HFF-Myc (cell line): ENCODE results near the gene SLIT3.

Source experiments
- DNase-seq: peaks from one replicate; pipeline ENCODE4 v3.0.0-alpha.2; 2011; ENCODE audit warnings: low read depth; ENCODE audit errors: extremely low read depth
- H3K4me3 ChIP-seq: replicated peaks from 2 replicates; pipeline ENCODE4 v1.5.1; 2011; ENCODE audit warnings: low read depth, mild to moderate bottlenecking, control low read depth, low read length
- TF ChIP-seq, protein P1 (sequence below): IDR thresholded peaks from 2 replicates; pipeline ENCODE4 v1.5.1; 2012; ENCODE audit warnings: mild to moderate bottlenecking, low read depth, low read length, control low read depth; ENCODE audit errors: missing control alignments

SLIT3 gene

DNA sequence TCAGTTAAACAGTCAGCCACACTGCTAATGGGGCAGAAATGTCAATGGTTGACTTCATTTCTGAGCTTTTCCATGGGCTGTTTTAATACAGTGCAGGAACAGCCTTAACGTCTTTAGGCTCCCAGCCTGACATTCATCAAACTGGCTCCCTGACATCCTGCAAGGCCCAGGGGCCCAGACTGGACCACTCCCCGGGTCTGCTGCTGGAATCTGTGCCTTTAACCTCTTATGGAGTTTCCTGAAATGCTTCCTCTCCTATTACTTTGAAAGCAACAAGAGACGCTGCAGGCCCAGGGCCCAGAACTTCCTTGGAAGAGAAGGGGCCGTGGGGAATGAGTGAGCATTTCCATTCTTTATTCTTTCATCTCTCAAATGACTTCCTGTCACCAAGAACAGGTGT, 504.9 kb downstream of the SLIT3 start:
- no peak overlapping the region for H3K4me3 ChIP-seq
- TF ChIP-seq, protein P1, sequence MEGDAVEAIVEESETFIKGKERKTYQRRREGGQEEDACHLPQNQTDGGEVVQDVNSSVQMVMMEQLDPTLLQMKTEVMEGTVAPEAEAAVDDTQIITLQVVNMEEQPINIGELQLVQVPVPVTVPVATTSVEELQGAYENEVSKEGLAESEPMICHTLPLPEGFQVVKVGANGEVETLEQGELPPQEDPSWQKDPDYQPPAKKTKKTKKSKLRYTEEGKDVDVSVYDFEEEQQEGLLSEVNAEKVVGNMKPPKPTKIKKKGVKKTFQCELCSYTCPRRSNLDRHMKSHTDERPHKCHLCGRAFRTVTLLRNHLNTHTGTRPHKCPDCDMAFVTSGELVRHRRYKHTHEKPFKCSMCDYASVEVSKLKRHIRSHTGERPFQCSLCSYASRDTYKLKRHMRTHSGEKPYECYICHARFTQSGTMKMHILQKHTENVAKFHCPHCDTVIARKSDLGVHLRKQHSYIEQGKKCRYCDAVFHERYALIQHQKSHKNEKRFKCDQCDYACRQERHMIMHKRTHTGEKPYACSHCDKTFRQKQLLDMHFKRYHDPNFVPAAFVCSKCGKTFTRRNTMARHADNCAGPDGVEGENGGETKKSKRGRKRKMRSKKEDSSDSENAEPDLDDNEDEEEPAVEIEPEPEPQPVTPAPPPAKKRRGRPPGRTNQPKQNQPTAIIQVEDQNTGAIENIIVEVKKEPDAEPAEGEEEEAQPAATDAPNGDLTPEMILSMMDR, result no peak
- no peak for DNase-seq

DNA sequence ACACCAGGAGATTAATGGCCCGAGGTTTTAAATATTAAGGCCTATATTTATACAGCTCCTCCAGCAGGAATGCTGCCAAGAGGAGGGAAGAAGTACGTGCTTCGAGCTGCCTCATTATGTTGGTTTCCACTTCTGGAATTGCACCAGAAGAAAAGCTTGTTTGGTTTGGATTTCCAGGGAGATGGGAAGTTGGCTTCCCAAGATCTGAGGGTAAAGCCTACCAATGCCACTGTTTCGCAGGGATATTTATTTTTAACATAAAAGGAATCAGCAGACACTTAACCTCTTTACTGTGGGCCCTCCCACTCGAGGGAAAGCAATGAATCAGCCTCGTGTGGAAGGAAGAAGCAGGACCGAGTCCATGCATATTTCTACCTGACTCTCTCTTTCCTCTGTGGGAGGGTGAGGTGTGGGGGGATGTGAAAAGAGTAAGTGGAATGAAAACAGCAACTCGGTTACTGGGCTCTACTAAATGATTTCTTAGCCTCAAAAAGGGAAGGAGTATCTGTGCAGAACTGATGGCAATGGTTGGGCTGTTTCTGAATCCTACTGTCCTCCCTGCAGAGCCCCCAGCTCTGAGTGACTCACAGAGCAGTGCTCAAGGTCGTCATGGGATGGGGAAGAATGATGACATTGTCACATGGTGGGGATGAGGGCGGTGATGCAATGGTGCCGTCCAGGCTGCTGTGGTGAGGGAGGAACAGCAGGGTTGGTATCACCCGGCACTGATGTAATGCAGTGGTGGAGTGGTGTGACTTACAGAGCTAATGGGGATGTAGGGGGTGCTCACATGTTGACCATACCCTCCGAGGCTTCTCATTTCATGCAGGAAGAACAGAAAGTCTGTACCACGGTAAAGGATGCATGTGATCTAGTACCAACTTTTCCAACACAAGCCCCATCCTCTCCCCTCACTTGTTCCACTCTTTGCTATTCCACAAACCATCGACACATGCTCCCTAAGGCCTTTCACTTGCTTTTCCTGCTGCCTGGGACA, 506.8 kb downstream of the SLIT3 start:
- TF ChIP-seq, protein P1, result no peak
- H3K4me3 ChIP-seq, result no peak overlapping the region
- no peak for DNase-seq

DNA sequence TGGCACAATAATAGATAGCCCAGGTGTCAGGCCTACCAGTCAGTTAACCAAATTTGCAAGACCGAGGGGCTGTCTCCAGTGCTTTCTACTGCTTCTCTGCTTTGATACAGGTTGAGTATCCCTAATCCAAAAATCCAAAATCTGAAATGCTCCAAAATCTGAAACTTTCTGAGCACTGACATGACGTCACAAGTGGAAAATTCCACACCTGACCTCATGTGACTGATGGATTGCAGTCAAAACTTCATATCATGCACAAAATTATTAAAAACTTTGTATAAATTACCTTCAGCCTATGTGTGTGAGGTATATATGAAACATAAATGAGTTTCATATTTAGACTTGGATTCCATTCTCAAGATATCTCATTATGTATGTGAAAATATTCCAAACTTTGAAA, 508.3 kb downstream of the SLIT3 start:
- DNase-seq, result no peak
- H3K4me3 ChIP-seq, result no peak overlapping the region
- TF ChIP-seq, protein P1, result no peak

DNA sequence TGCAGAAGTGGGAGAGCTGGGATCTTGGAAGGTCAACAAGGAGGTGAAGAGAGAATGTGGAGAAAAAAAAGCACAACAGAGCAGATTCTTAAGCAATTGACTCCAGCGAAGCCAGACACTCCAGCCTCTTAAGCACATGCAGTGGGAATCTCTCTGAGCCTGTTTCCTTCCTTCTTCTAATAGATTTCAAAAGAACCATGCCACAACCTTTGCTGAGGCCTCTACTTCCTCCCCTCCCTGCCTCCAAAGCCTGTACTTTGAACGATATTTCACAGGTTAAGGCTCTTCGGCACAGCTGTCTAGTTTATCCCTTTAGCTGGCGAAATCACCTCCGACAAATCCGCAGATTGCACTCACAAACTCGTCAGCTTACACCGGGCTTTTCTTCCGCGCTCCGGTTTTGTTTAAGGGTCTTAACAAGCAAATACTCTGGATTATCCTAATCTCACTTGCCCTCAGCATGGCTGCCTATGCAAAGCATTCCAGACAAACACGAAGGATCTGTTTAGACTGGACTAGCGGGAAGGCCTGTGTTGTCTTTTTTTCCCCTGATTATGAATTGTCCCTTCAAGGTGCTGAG, 510.2 kb downstream of the SLIT3 start:
- no peak overlapping the region for H3K4me3 ChIP-seq
- no peak for DNase-seq
- TF ChIP-seq, protein P1, result no peak

DNA sequence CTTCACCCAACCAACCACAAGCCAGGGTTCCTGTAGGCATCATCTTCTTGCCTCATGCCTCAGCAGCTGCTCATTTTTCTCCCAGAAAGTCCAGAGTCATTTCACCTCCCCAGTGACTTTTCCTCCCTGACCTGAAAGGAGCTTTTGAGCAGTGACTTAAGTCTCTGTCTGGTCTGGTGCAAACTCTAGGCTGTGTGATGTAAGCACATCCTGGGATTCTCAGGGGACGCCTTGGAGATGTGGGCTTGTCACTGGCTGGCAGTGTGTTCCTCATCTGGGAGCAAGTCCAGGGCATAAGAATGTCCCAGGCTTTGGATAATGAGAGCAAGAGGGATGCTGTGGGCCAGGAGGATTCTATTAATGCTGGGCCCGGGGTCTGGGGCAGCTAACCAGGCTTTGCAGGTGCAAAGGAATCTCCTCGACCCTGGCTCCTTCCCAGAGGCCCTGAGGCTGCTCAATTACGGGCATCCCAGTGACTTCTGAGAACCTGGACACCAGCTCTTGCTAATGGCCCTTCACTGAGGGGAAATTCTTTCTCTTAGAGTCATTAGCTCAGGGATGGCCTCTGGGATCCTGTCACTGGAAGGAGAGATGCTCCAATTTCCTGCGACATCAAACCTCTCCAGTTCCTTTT, 510.8 kb downstream of the SLIT3 start:
- TF ChIP-seq, protein P1, result no peak
- H3K4me3 ChIP-seq, result no peak overlapping the region
- DNase-seq, result no peak

DNA sequence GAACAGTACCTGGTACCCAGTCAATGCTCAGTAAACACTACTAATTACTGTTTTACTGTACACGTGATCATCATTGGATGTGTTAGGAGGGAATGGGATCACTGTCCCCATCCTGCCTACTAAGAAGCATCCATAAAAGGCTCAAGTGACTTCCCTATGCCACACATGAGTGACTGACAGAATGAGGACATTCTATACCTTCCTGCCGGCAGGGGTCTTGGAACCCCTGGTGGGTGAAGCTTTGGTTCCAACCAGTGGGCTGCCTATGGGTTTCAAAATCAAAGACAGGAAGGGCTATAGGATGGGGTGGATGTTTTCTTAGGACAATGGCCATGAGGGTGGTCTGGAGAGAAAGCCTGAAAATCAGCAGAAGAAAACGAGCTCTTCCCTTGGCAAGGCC, 512.2 kb downstream of the SLIT3 start:
- TF ChIP-seq, protein P1, result no peak
- DNase-seq, result no peak
- no peak overlapping the region for H3K4me3 ChIP-seq
